ENCODE data around the gene PCP4.
"Not testable (repeated sequence)": the region's sequence is repeated elsewhere in the genome, so short reads cannot be mapped to it uniquely, and the experiment has no call there.

PCP4 gene

DNA sequence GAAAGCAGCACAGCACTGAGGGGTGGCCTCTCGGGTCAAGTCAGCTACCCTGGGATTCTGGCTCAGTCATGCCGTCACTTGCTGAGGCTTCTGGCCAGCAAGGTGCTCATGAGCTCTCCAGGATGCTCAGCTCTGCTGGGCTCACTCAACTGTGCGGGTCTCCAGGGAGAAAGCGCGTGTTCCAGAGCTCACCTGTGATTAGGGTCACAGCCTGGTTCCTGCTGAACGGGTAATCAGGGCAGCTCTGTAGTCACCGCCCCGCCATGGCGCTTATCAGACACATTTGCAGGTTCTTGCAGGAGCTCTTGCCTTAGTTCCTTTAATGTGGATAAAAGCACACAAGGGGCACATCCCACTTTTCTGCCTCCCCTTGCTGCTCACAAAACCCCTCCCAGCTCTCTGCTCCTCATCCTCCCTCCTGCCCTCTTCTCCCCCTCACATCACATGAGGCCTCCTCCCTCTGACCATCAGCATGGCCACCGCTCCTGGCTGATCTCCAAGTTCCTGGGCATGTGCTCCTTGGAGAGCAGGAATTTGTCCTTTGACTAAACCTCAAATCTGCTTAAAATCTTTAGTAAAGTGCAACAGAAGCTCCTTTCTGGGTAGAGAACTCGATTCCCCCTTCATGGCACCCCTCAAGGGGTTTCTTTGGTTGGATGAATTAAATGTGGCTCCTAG, 2.0 kb downstream of the PCP4 start:
- no peak for DNase-seq

DNA sequence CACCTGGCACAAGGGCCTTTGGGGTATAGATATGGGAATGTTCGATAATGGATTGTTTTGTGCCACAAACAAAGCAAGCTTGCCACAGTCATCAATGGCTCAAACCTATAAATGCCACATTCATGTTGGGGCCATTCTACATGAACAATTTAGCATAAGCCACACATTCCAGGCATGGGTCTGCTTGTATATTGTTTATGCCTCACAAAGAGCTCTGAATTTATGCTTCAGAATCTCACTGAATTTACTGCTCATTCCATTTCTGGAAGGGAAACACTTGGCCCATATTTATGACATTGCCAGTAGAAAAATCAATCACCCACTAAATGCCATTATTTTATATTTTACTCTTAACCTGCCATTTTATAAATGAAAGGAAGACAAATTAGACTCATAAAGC, 6.4 kb downstream of the PCP4 start:
- DNase-seq = no peak

DNA sequence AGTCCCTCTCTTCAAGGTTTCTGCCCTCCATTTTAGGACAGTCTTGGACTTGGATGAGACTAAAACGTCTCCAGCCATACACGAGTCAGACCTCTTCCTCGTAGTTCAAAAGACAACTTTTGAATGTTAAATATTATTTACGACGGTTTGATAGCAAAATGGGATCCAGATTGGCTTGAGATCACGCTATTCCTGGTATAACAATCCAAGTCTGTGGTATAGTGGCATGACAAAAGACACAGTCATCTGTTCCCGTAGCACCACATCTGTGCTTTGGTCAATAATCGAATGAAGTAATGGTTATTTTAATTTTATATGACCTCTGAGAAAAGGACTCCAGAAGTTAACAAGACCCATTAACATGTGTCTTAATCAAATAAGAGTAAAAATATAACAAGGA, 7.0 kb downstream of the PCP4 start:
- DNase-seq = no peak

DNA sequence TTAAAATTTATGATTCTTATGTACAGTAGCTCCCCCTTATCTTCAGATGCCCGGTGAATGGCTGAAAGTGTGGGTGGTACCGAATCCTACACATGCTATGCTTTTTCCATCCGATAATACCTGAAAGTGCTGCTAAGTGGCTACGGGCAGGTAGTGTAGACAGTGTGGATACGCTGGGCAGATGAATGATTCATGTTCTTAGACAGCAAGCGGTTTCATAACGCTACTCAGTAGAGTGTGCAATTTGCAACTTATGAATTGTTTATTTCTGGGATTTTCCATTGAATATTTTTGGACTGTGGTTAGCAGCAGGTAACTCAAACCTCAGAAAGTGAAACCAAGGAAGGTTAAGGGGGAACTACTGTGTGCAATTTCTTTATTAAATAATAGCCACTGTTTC, 7.5 kb downstream of the PCP4 start:
- no peak for DNase-seq

DNA sequence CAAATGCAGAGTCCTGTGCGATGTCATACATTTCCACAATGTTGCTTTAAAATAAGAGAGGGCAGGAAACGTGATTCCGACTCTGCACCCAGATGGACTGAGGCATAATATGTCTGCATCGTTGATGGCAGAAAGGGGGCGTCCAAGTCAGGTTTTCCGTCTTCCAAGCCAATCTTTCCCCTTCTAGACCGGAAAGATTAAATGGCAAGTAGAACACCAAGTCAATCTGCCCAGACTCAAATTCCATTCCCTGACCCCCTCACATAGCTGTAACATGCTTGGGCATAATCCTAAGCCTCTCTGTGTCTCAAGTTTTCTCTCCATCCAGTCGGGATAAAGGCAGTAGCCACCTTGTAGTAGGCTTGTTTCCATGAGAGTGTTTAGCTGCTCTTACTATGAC, 14.4 kb downstream of the PCP4 start:
- DNase-seq = no peak

DNA sequence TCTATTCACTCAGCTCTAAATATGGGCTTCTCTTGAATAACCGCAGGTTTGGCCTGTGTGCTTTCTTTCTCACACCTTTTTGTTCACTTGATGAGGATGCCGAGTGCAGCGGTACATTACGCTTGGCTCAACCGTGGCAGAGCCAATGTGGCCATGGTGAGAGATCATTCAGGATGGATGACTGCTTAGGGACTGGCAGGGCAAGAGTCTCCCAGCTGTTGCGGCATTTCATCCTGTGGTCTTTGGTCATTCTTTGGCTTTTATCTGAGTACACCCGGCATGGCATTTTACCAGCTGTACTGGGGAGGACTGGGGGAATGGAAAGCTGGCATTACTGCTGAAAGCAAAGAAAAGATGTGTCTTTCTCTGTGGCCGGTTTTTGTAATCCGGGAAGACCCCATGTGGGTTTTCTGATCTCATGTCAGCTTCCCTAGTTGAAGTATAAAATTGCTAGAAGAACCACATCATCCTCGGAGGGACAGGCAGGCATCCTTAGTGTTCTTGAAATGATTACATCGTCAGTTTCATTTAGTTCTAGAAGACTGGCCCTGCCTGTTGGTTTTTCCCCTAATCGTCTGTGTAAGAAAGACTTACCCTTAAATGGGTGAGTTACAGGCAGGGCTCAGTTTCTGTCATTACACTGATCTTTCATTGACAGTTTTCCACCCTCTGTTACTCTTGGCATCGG, 15.1 kb downstream of the PCP4 start:
- DNase-seq = no peak

DNA sequence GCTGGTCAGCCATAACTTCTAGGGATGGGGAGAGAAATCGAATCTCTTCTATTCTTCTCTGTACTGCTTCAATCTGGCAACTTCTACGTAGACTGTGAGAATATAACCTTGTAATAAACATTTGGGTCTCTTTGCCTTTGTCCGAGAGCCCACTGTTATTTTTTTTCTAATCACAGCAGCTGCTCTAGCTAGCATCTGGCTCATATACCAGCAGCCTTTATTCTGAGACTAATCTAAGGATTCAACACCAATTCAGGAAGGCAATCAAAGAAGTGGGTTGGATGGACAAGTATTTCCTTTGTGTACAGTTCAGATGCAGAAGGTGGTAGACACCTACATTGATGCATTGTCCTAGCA, 15.6 kb downstream of the PCP4 start:
- DNase-seq = no peak

DNA sequence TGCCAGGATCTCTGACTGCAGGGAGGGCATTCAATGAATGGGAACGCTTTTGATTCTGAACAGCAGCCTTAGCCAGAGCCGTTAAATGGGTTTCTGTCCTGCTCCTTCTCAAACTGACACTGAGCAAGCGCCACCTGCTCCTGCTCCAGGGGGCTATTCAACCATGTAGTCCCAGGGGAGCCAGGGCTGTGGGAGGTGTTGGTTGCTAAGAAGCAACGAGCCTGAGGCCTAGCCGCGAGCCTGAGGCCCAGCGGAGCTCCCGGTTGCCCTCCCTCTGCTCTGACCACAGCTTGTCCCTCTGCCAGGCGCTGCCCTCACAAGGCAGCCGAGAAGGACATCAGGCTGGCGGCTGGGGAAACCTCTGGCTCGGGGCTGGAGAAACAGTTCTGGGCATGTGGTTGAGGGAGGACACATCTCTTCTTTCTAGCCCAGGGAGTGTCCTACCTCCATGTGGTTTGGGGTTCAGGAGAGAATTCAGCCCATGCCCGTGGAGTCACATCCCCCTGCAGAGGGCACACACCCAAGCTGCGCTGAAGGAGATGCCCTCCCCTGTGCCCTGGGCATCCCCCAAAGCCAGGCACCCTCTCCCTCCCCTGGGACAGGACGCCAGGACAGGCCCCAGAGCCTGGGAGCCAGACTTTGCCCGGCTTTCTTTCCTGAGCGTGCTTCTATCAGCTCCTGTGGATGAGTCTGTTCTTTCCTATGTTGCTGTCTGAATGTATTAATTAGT, 18.0 kb downstream of the PCP4 start:
- no peak for DNase-seq

DNA sequence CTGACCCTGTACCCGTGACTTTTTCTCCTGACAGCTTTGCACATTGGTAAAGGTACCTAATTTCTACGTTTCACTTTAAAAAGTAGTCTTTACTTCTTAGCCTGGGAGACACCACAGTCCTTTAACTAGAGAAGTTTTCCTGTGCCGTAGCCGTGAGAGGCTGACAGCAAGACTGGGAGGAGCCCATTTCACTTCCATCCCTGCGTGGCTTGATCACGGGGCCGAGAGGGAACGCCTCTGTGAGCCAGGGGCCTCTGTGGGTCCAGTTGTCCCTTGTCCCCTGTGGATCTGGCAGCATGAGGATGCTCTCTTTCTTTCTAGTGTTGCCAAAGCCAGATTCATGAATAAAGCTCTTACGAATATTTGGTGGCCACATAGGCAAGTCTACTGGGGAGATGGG, 21.6 kb downstream of the PCP4 start:
- DNase-seq = no peak

DNA sequence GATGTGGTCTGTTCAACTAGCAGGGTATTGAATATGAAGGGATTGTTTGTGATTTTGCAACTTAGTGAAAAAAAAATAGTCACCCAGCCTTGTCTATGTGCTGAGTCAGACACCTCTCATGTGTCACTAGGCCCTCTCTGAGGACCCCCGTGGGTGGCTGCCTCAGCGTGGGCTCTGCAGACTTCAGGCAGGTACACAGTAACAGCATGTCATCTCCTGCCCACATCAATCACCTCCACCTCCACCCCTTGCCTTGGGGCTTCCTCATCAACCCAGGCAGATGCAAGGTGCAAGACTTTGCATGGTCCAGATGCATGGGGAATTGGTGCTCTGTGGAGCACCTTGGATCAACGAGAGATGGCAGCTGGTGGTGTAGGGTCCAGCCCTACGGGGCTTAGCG, 23.9 kb downstream of the PCP4 start:
- no peak for DNase-seq

DNA sequence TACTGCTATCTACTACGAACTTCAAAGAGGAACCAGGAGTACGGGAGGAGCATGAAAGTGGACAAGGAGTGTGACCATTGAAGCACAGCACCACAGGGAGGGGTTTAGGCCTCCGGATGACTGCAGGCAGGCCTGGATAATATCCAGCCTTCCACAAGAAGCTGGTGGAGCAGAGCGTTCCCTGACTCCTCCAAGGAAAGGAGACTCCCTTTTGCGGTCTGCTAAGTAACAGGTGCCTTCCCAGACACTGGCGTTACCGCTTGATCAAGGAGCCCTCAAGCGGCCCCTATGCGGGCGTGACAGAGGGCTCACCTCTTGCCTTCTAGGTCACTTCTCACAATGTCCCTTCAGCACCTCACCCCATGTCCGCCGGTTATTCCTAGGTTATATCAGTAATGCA, 24.6 kb downstream of the PCP4 start:
- not testable (repeated sequence) for DNase-seq

DNA sequence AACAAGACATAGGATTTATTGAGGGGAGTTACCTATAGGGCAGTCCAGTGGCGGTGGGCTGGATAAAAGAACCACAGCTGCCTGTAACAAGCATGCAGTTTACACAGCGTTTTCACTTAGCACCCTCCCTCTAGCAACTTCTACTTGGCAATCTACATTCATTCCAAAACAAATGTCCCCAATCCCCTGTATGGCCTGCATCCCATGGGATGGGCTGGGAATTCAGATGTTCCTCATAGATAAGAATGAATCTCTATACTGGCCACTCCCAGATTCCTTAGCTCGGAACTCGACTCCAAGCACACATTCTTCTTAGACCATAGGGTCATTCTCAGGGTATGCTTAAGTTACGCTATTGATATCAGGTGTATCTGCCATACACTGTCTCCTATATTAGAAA, 33.3 kb downstream of the PCP4 start:
- DNase-seq = no peak

DNA sequence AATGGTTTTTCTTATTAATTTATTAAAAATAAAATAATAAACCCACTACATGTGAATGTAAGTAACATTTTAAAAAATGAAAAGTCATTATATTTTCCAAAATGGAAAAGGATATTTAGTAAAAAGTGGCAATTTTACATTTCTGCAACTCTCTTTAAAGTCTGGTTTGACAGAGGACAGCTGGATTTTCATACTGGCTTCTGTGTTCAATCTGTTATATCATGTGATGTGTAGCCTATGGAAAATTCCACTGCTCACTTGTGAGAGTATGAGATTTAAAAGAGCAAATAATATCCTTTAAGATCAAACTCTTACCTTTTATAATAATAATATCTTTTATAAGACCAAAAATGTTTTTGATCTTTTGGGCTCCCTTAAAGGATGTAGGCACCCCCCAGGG, 33.7 kb downstream of the PCP4 start:
- DNase-seq = no peak

DNA sequence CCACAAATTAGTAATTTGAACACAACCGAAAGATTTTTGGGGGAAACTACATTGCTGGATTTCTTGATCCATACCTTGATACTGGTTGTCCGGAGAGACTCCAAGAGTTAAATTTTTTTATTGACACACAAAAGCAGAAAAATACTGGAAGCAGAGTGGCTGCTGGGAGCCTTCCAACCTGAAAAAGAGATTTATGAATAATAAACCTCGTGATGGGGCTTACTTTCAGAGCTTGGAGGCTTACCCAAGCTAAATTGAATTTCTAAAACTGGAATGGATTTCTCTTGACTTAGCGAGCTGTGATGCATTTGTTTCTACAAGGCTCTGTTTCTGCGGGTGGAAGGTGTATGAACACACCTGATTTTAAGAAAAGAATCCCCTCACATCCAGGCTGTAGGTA, 35.7 kb downstream of the PCP4 start:
- no peak for DNase-seq

DNA sequence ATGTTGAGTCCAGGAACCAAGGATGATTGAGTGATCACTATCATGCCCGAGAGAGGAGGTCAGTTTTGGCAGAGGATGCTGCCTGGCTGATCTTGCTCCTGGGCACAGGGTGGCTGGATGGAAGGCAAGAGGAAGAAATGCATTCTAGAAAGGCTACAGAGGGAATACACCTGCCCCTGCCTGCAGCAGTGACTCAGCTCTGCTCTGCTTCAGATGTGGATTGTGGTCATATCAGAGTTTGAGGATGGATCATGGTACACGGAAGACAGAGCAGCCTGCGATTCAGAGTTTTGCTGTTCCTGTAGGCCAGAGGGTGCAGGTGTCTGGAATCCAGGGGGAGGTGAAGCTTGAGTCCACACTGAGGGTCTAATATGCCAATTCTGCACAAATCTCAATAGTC, 37.2 kb downstream of the PCP4 start:
- DNase-seq = no peak

DNA sequence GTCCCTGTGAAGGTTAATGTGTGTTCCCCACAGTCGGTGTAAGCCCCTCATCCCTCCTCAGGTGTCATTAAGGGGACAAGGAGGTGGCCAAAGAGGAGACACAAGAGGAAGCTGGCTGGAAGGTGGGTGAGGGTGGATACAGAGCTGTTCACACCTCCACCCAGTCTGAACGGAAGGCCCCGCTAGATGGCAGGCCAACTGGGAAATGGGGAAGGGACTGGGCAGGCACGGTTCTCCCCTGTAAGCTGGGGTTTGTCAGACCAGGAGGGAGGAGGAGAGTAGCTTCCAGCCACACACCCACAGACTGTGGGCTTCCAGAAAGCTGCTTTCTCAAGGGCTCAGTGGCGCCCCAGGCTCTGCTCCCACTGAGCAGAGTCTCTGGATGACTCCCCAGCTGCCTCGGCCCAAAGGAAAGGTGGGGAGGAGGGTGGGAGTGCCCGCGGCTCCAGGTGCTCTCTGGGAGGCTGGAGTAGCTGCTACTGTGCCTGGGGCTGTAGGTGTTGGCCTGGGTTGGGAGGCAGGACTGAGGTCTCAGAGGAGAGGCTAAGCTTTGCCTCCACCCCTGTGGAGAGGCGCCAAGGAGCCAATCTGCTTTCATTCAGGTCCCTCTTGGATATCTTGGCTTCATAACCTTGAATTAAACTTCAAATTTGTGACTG, 41.2 kb downstream of the PCP4 start:
- no peak for DNase-seq

DNA sequence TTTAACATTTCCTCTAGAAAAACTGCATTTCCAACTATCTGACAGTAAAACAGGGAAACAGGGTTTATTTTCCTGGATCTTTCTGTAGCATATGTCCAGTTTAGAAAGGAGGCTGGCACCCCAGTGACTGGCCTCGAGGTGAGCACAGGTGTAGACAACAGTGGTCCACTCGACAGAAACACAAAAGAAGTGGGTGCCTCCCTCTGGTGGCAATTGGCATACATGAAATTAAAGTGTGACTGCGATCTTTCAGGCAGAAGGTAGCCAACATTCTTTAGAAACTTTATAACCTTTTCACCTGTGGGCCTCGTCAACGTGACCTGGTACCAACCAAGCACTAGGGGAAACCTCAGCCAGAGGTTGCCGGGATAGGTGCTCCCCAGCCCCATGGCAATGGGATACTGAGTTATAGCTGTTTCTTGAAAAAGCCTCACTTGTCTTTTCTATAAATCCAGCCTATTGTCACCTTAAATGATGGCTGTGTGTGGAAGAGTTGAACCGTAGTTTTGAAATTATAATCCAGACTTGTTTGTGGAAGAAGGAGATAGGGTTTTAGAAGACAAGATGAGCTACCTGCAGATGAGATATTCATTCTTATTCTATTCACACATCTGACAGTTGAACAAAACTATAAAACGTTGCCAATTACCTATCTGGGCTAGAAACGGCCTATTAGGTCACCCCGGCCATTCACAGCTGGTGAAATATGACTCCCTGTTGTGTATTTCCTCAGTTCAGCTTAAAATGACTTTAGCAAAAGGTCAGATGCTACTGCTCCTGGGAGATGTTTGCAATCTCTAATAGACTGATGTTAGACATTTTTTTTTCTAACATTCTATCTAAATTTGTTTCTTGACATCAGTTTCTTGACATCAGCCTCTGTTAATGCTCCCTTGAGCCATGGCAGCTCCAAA, 44.3 kb downstream of the PCP4 start:
- no peak for DNase-seq

DNA sequence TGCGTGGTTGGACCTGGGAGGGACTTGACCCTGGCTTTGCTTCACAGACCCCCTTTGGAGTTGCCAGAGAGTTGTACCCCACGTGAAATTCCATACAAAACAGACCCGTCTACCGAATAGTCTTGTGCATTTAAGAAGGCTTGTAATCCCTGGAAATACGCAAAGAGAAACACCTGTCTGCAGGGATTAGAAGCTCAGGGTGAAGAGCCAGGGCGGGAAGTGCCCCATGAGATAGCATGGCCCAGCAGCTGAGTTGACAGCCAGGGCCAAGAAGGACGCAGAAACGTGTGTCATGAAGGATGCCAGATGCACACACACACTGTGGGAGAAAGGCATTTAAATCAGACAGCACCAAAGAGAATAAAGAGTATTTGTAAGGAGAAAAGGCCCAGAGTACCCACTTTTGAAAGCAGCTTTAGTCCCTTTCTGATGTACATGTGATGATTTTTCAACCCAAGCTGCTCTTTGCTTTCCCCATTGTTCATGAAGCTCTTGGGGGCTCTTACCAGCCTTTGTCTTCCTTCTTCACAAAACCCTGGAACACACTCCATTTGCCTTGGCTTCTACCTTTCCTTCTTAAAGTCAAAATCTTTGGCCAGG, 46.6 kb downstream of the PCP4 start:
- no peak for DNase-seq

DNA sequence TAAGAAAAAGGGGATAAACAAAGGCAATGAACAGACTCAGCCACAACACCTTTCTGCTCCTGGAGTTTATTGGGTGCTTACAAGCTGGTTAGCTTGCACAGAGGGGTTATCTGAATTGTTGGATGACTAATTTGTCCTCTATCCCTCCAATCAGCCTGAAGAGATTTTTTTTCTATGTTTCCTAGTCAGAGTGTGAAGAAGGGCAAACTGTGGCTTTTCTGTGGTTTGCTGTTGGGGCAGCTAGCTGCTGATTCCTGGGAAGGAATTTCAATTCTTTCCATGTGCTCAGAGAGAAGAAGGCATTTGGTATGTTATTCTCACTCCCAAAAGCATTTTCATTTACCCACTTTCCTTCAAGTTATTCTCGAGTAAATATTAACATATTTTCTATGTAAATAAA, 48.6 kb downstream of the PCP4 start:
- no peak for DNase-seq

DNA sequence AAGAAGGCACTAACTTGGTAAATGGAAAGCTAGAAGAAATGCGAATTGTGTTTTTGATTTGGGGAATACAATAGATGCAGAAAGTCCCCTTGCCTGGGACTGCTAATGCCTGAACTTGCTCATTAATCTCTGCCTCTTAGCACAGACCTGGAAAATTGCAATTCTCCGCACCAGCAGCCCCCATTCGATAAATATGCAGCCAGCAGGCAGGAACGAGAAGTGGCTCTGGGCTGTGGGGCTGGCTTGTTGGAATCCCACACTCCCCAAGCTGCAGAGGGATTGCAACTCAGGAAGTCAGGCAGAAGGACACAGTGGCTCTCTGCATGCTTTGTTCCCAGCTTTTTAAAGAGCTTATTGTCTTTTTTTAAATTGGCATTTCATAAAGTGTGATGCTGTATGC, 51.3 kb downstream of the PCP4 start:
- no peak for DNase-seq

DNA sequence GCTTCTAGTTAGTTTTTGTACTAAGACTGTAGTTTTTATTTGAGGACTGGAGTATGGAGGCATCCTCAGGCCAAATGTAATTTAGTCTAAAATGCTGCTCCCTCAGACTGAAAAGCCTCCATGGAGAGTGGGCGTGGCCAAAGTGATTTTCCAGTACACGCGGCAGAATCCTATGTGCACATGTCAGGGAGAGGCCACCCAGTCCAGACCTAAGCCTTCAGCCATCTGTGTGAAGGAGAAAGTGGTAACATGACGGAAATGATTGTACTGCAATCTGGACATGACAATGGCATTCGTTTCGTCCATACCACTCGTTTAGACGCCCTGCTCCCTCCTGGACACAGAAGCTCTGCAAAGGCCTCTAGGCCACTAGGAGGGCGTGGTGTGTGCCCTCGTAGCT, 56.2 kb downstream of the PCP4 start:
- no peak for DNase-seq

DNA sequence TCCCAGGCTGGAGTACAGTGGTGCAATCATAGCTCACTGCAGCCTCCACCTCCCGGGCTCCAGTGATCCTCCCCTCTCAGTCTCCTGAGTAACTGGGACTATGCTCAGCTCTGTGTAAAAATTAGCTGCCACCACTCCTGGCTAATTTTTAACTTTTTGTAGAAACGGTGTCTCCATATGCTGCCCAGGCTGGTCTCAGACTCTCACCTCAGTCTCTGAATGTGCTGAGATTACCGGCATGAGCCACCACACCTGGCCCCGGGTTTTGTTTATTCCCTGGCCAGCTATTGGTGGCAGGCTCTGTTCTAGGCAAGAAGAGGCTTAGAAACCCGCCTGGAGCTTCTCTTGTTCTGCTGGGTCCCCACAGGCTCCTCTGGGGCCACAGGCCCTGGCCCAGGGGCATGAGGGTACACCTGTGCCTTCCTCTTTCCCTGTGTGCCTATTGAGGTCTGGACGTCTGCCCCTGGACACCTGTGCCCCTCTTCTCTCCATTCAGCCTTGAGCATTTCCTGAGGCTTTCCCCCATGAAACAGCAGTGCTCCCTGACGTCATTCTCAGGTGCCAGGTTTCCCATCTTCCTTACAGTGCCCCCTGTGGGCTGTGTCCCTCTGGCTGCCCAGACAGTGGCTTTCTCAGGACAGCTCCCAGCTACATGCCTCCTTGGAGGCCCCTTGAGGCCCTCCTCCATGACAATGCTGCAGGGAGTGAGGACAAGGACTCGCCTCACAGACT, 57.5 kb downstream of the PCP4 start:
- DNase-seq = no peak

Measured in inflammatory macrophage treated with lipopolysaccharide for 4 hours (primary cell).